ENCODE results near the gene CDH4. TPM values are rescaled to one million over a fixed set of nuclear protein-coding genes. Genes with fewer than 3 reads are reported as not detected.

Gene CDH4
- total and polyA plus RNA-seq, 8 donors = under 0.01 to 2.2 (median 0.11) TPM; not detected in 2

DNA sequence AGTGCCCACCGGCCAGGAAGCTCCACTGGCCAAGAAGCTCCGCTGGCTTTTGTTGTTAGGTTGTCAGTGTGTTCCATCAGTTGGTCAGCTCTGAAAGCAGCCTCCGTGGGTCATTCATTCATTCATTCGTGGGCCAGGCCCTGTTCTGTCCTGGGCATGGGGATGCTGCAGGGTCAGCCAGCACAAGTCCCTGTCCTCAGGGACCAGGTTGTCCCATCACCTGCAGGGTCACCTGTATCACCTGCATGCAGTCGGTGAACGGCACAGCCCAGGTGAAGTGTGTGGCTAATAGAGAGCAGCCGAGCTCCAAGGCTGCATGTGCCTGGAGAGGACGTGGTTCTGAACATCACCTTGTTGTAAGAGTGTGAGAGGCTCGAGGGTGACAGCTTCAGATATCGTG, 403.5 kb downstream of the CDH4 start:
- Histone ChIP-seq H3K9me3 (peaks cover 0 to 4% (median 0%) of the 10 kb centered on the region in 4 donors), H3K4me3 (no peak overlapping the region), H3K4me1 (no peaks in the 10 kb centered on the region), H3K36me3 (no peaks in the 10 kb centered on the region), H3K27ac (no peak overlapping the region), H3K27me3 (peaks cover 0 to 34% (median 0%) of the 10 kb centered on the region in 3 donors)
- 66 to 79% (median 72%) methylated on average over 7 to 10 of the region's 10 CpGs for WGBS, 5 donors
- no peak for DNase-seq
- no peak for TF ChIP-seq POLR2AphosphoS5 (IDR thresholded peaks at IDR 0.05)
- no peak for TF ChIP-seq EP300 (IDR thresholded peaks at IDR 0.05)
- no peak for TF ChIP-seq POLR2A (IDR thresholded peaks at IDR 0.05)
- TF ChIP-seq, protein P1, sequence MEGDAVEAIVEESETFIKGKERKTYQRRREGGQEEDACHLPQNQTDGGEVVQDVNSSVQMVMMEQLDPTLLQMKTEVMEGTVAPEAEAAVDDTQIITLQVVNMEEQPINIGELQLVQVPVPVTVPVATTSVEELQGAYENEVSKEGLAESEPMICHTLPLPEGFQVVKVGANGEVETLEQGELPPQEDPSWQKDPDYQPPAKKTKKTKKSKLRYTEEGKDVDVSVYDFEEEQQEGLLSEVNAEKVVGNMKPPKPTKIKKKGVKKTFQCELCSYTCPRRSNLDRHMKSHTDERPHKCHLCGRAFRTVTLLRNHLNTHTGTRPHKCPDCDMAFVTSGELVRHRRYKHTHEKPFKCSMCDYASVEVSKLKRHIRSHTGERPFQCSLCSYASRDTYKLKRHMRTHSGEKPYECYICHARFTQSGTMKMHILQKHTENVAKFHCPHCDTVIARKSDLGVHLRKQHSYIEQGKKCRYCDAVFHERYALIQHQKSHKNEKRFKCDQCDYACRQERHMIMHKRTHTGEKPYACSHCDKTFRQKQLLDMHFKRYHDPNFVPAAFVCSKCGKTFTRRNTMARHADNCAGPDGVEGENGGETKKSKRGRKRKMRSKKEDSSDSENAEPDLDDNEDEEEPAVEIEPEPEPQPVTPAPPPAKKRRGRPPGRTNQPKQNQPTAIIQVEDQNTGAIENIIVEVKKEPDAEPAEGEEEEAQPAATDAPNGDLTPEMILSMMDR (IDR thresholded peaks at IDR 0.05) = no peak
- intact Hi-C loops (cut with DNase I; ENCODE audit: low total_unique reads) = no loop called here

DNA sequence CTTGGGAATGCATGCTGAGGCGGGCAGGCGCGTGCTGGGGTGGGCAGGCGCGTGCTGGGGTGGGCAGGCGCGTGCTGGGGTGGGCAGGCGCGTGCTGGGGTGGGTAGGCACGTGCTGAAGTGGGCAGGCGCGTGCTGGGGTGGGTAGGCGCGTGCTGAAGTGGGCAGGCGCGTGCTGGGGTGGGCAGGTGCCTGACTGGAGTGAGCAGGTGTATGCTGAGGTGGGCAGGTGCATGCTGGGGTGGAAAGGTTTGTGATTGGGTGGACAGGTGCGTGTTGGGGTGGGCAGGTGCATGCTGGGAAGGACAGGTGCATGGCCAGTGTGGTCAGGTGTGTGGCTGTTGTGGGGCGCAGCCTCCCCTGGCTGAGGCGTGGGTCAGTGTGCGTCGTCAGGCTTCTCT, 404.1 kb downstream of the CDH4 start:
- H3K27me3 ChIP-seq = peaks cover 0 to 34% (median 0%) of the 10 kb centered on the region in 3 donors
- WGBS, 5 donors = 74 to 84% (median 81%) methylated on average over 17 to 21 of the region's 21 CpGs
- H3K36me3 ChIP-seq = no peaks in the 10 kb centered on the region
- H3K27ac ChIP-seq = no peak overlapping the region
- TF ChIP-seq POLR2AphosphoS5 (IDR thresholded peaks at IDR 0.05) (no peak), POLR2A (IDR thresholded peaks at IDR 0.05) (no peak), EP300 (IDR thresholded peaks at IDR 0.05) (no peak)
- TF ChIP-seq, protein P1 (IDR thresholded peaks at IDR 0.05) = no peak
- H3K4me3 ChIP-seq = no peak overlapping the region
- no peak for DNase-seq
- H3K4me1 ChIP-seq = no peaks in the 10 kb centered on the region
- intact Hi-C loops (cut with DNase I; ENCODE audit: low total_unique reads) = no loop called here
- peaks cover 0 to 4% (median 0%) of the 10 kb centered on the region in 4 donors for H3K9me3 ChIP-seq

DNA sequence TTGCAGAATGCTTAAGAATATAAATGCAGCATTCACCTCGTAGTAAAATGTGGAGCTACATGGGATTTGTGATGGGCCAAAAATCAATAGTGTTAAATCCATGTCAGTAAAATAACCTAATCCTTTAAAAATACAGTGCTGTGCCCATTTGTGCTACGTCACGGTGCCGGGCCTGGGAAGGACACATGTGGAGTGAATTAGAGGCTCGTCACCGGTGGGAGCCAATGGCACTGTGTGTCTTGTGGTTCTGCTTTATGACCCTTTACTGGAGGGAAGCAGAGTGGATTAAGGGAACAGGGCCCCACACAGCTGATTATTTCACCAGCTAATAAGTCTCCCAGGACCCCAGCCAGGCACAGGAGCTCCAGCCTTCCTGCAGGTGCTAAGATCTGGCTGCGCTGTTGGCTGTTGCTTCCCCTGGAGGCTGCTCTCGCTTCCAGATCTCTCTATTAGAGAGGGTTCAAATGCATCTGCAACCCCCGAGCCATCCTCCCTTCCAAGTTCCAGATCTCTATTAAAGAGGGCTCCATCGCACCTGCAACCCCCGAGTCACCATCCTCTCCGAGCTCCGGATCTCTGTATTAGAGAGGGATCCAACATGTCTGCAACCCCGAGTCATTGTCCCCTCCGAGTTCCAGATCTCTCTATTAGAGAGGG, 405.8 kb downstream of the CDH4 start:
- intact Hi-C loops (cut with DNase I; ENCODE audit: low total_unique reads) = no loop called here
- H3K4me1 ChIP-seq = no peaks in the 10 kb centered on the region
- no peak overlapping the region for H3K27ac ChIP-seq
- H3K36me3 ChIP-seq = no peaks in the 10 kb centered on the region
- peaks cover 0 to 4% (median 0%) of the 10 kb centered on the region in 4 donors for H3K9me3 ChIP-seq
- WGBS, 5 donors = 80 to 89% (median 85%) methylated on average over 15 of the region's 15 CpGs
- no peak overlapping the region for H3K4me3 ChIP-seq
- peaks cover 0 to 26% (median 0%) of the 10 kb centered on the region in 3 donors for H3K27me3 ChIP-seq
- TF ChIP-seq POLR2A (IDR thresholded peaks at IDR 0.05) = no peak
- no peak for TF ChIP-seq EP300 (IDR thresholded peaks at IDR 0.05)
- TF ChIP-seq POLR2AphosphoS5 (IDR thresholded peaks at IDR 0.05) = no peak
- TF ChIP-seq, protein P1 (IDR thresholded peaks at IDR 0.05) = no peak
- DNase-seq = no peak

DNA sequence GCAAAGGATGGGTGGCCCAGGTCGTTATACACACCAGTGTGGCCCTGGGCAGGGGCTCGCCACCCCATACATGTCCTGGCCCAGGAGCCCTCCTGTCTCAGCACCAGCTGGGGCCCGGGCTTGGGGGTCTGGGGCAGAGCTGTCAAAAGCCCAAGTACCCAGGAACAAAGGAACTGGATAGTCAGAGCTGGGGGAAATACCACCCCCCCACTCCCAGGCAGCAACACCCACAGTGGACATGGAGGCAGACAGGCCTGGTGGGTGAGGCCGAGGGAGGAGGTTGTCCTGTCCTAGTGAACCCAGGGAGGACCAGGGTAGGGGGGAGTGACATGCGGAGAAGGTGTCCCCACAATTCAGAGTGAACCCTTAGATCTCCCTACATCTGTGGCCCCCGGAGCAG, 406.5 kb downstream of the CDH4 start:
- TF ChIP-seq, protein P1 (IDR thresholded peaks at IDR 0.05) = no peak
- TF ChIP-seq POLR2AphosphoS5 (IDR thresholded peaks at IDR 0.05) (no peak), POLR2A (IDR thresholded peaks at IDR 0.05) (no peak), EP300 (IDR thresholded peaks at IDR 0.05) (no peak)
- Histone ChIP-seq H3K27ac (no peak overlapping the region), H3K4me1 (no peaks in the 10 kb centered on the region), H3K9me3 (peaks cover 0 to 4% (median 0%) of the 10 kb centered on the region in 4 donors), H3K36me3 (no peaks in the 10 kb centered on the region), H3K4me3 (no peak overlapping the region), H3K27me3 (peaks cover 0 to 31% (median 0%) of the 10 kb centered on the region in 3 donors)
- no peak for DNase-seq
- intact Hi-C loops (cut with DNase I; ENCODE audit: low total_unique reads) = no loop called here
- WGBS, 5 donors = 80 to 88% (median 82%) methylated on average over 5 to 6 of the region's 6 CpGs
